GM21515 (cell line): Measurements from ENCODE around the gene PDE8A.
"Not testable (repeated sequence)": the region's sequence is repeated elsewhere in the genome, so short reads cannot be mapped to it uniquely, and the experiment has no call there.

Experiments used
- ATAC-seq: cut with Tn5 transposase; IDR thresholded peaks from one replicate; pipeline ENCODE4 v1.9.1; 2021; ENCODE audit not compliant: unreplicated experiment

Gene PDE8A

DNA sequence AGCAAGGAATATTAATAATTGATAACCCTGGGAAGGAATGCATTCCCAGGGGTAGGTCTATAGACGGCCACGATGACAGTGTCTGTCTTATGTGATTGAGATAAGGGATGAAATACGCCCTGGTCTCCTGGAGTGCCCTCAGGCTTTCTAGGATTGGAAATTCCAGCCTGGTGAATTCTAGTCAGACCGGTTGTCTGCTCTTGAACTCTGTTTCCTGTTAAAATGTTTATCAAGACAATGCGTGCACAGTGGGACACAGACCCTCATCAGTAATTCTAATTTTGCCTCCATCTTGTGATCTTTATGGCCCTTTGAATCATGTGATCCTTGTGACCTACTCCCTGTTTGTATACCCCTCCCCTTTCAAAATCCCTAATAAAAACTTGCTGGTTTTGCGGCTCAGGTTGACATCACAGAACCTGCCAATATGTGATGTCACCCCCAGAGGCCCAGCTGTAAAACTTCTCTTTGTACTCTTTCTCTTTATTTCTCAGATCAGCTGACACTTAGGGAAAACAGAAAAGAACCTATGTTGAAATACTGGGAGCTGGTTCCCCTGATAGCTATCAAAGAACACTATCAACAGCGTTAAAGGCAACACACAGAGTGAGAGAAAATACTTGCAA is 183.3 kb downstream of the PDE8A start:
- no peak for ATAC-seq

DNA sequence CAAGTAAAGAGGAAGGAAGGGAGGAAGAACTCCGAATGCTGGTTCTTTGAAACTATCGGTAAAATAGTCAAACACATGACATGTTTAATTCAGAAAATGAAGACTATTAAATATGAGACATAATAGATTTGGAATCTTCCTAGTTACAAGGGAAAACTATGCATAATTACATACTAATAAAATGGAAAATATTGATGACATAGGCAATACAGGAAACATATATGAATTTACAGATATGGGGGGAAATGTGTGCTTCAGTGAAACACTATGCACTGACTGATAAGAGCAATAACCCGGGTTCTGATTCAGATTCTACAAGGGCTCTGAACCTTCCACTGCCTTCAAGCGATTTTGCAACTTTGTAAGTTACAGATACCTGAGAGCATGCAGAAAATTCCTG is 185.9 kb downstream of the PDE8A start:
- ATAC-seq = no peak

DNA sequence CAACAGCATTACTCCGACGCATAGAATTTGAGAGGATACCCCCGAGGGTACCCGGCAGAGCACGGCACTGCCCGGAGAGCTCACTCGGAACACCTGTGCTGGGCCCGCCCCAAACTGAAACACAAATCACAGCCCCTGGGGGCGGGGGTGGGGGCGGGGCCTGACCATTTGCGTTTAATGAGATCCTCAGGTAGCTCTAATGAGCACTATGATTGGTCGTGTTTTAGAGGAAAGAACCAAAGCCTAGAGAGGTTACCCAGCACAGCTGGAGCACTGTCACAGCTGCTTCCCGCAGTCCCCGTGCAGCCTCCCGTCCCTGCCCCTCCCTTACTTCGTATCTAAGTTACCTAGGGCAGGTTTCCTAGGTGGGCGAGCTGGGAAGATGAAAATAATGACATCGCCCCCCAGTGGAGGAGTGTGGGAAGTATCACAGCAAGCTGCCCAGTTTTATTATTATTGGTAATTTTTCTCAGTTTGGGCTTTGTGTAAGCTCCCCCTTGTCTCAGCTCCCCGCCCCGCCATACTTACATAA is 187.1 kb downstream of the PDE8A start:
- ATAC-seq = no peak

DNA sequence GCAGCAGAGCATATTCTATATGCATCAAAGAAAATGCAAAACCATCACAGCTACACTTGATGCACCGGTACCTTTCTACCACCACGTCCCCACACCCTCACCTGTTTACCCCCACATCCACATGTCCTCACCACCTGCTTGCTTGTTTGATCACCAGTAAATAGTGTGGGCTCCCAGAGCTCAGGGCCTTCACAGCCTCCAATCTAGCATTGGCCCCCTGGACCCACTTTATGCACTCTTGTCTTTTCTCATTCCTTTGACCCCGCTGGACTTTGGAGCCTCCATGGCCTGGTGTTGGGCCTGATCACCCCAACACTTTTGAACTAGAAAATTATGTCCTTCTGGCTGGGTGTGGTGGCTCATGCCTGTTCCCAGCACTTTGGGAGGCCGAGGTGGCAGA is 190.1 kb downstream of the PDE8A start:
- ATAC-seq = no peak

DNA sequence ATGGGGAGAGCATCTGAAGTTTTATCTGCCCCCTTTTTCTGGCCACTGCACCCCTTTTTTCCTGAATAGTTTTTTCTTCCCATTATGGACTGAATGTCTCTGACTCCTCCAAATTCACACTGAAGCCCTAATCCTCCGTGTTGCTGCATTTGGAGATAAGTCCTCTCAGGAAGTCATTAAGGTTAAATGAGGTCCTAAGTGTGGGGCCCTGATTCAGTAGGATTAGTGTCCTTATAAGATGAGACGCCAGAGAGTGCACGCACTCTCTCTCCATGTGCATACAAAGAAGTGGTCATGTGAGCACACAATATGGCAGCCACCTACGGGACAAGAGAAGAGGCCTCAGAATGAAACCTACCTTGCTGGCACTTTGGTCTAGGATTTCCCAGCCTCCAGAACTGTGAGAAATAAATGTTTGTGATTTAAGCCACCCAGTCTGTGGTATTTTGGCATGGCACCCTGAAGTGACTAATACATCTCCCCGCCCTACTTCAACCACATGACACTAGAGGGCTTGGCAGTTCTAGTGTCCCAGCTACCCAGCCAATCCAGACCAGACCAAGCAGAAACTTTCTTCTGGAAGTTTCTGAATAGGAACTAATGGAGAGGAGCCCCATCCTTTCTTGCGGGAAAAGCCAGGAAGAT is 191.3 kb downstream of the PDE8A start:
- no peak for ATAC-seq

DNA sequence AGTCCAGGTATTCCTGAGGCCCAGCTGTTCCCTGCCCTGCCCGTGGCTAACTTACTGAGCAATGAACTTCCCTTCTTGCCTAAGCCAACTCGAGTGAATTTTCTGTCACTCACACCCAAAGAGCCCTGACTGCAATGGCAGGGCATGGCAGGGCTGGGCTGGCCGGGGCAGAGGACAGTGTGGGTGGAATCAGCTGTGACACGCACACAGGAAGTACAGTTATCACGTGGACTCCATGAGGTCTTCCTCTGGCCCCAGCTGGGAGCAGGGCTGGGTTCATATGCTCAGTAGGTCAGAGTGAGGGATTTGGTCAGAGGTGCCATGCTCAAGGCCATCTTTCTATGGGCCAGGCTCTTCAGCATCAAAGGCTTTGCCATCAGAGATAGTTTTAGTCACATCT is 192.0 kb downstream of the PDE8A start:
- ATAC-seq = not testable (repeated sequence)

DNA sequence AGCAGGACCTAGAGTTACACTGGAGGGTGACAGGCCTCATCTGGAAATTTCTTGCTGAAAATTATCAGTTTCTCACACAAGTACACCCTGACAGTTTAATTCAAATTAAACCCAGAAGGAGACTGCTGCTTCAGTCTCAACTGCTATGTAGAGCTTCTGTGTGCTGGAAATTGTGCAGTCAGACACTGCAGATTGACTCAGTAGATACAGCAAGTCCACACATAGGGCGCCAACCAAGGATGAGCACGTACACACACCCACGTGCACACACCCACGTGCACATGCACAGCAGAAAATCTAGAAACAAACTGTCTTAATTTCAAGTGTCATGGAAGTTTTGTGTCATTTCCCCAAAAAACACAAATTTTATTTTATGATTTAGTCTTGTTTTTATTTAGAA is 192.9 kb downstream of the PDE8A start:
- no peak for ATAC-seq

DNA sequence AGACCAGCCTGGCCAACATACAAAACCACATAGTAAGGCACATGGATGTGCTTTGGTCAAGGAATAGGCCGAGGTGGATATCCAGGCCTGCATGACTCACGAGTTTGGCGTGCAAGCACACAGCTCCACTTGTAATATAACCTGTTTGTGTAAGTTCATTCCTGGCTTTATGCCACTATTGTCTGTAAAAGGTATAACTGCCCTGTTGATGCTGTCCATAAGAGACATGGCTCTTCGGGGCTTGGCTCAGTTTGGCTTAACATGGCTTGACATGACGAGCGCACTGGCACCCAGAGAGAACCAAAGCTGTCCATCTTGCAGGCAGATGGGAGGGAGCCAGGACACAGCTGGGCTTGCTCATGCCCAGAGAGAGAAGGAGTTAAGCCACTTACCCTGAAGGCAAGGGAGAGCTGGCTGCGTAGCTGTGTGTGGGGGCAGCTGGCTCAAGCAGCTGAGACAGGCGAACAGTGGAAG is 195.4 kb downstream of the PDE8A start:
- not testable (repeated sequence) for ATAC-seq

DNA sequence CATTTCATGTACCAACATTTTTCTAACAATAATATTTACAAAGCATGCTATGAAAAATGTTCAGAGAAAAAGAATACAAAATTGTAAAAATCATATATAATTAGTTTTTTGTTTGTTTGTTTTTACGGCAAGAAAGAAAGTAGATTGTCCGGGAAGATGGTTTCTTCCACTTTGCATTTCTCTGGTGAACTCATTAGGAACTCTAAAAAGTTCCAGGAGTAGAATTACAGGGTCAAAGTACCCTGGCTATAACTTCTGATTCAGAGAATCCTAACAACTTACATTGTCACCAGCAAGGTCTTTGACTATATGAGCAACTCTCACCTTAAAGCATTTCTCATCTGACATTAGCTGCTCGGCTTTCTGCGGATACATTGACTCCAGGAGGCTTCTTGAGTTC is 196.7 kb downstream of the PDE8A start:
- ATAC-seq = no peak

DNA sequence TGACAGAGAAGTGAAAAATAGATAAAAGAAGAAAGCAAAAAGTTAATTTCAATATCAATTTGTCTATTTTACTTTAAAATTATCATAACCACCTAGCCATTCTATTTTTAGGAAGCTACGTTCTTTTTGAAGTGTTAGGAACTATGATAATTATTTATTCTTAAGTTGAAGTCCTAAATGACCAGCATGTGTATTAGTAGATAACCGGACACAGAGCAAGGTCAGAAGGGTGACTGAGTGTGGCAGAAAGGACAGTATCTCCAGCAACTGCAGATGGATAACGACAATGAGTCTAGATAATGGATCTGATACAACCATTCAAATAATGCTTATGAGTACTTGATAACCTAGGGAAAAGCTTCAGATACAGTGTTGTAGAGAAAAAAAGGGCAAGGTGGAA is 198.0 kb downstream of the PDE8A start:
- ATAC-seq = no peak

DNA sequence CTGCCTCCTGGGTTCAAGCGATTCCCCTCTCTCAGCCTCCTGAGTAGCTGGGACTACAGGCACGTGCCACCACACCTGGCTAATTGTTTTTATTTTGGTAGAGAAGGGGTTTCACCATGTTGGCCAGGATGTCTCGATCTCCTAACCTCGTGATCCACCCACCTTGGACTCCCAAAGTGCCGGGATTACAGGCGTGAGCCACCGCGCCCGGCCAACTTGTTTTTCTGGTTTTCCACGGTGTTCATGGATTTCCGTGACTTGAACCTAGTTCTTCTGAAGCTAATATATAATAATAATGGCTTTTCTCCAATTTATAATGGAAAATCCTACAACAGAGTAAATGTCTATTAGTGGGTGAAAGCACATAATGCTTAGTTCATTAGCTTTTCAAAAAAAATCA is 203.7 kb downstream of the PDE8A start:
- ATAC-seq = not testable (repeated sequence)

DNA sequence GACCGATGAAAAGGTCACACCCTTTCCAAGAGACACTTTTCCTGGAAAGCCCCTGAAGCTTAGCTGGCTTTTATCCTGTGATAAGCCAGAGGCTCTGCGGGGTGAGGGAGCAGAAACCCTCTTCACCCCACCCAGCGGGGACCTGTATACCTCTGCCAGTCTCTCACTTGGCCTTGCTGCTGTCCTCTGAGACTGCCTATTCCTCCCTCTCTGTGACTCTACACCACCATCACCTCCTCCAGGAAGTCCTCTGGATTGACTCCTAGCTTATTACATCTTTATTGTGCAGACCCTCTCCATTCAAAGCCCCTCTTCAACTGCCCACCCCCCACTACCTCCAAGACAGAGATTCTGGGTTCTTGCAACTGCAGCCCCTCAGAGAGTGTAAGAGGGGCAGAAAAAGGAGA is 206.5 kb downstream of the PDE8A start:
- ATAC-seq = not testable (repeated sequence)
